WERI-Rb-1 (cell line): ENCODE results near the gene APBA2.
A peak's percentile ranks its signal among the peaks of the same experiment; 100 is the strongest.

Source experiments
- DNase-seq: peaks from one replicate; pipeline ENCODE4 v3.0.0-alpha.2; 2020
- H3K27ac ChIP-seq: fragments of 250-450 bp; sonication (Bioruptor Pico); 2 replicates; pipeline ENCODE4 v1.5.1; 2020; ENCODE audit warnings: mild to moderate bottlenecking, moderate library complexity
- H3K27me3 ChIP-seq: fragments of 250-450 bp; sonication (Bioruptor Pico); 2 replicates; pipeline ENCODE4 v1.5.1; 2021; ENCODE audit warnings: mild to moderate bottlenecking, low read depth, moderate library complexity; ENCODE audit not compliant: insufficient read depth, severe bottlenecking
- H3K36me3 ChIP-seq: fragments of 250-450 bp; sonication (Bioruptor Pico); 2 replicates; pipeline ENCODE4 v1.5.1; 2020; ENCODE audit warnings: mild to moderate bottlenecking, moderate library complexity
- H3K4me3 ChIP-seq: 2 replicates; pipeline ENCODE4 v1.5.1; 2011; ENCODE audit warnings: low read depth, mild to moderate bottlenecking, control low read depth, low read length
- H3K9me3 ChIP-seq: fragments of 250-450 bp; sonication (Bioruptor Pico); 2 replicates; pipeline ENCODE4 v1.5.1; 2021; ENCODE audit warnings: mild to moderate bottlenecking, moderate library complexity; ENCODE audit not compliant: severe bottlenecking
- CTCF ChIP-seq: IDR thresholded peaks from 2 replicates; pipeline ENCODE4 v1.5.1; 2011; ENCODE audit warnings: low read depth, mild to moderate bottlenecking, control low read depth, inconsistent platforms, low read length

Gene APBA2

GRCh38 chr15:28881170-28881569, 4.6 kb upstream of the APBA2 start:
- no peak for TF ChIP-seq CTCF
- Histone ChIP-seq H3K27ac (no peak overlapping the region), H3K36me3 (no peaks in the 10 kb centered on the region), H3K9me3 (no peaks in the 10 kb centered on the region), H3K4me3 (no peak overlapping the region), H3K27me3 (no peaks in the 10 kb centered on the region)
- no peak for DNase-seq

DNA sequence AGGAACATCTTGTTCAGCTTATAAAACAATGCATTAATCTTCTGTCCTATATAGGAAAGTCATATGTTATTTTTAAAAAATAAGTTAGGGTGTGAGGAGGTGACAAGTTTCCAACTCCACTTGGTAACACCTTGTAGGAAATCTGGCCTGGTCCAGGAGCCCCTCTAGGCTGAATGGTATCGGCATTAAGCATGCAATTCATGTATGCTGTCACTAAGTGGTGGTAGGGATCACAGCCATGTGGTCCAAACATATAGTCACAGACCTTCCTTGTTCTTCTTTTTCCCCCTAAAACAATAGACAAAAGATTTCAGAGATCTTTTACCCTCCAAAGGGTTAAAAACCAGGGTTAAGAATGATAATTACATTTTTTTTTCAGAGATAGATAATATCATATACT, 4.2 kb upstream of the APBA2 start:
- Histone ChIP-seq H3K36me3 (no peaks in the 10 kb centered on the region), H3K27me3 (no peaks in the 10 kb centered on the region), H3K9me3 (no peaks in the 10 kb centered on the region), H3K4me3 (no peak overlapping the region), H3K27ac (no peak overlapping the region)
- no peak for DNase-seq
- TF ChIP-seq CTCF = peak; percentile 41; the same call in 1 of the 2 replicates

- no peak overlapping the region for H3K27ac ChIP-seq
- H3K9me3 ChIP-seq = no peaks in the 10 kb centered on the region
- no peaks in the 10 kb centered on the region for H3K27me3 ChIP-seq
- no peaks in the 10 kb centered on the region for H3K36me3 ChIP-seq
- no peak for DNase-seq
- no peak for TF ChIP-seq CTCF
- H3K4me3 ChIP-seq = no peak overlapping the region
Measured at GRCh38 chr15:28884151-28884940, 1.4 kb upstream of the APBA2 start.

GRCh38 chr15:28885128-28885629, 595 bp upstream of the APBA2 start:
- Histone ChIP-seq H3K27ac (peak overlapping the region; percentile 82), H3K27me3 (no peaks in the 10 kb centered on the region)

GRCh38 chr15:28886431-28887338, 911 bp downstream of the APBA2 start:
- H3K36me3 ChIP-seq = no peaks in the 10 kb centered on the region
- no peak for DNase-seq
- H3K27ac ChIP-seq = no peak overlapping the region; the same call in 1 of the 2 replicates
- H3K27me3 ChIP-seq = no peaks in the 10 kb centered on the region
- H3K4me3 ChIP-seq = peak overlapping the region; percentile 75
- H3K9me3 ChIP-seq = no peaks in the 10 kb centered on the region
- no peak for TF ChIP-seq CTCF

More at GRCh38 chr15:28885128-28885629, 595 bp upstream of the APBA2 start:
- no peak for TF ChIP-seq CTCF
- DNase-seq = no peak
- H3K36me3 ChIP-seq = no peaks in the 10 kb centered on the region
- H3K9me3 ChIP-seq = no peaks in the 10 kb centered on the region
- H3K4me3 ChIP-seq = peak overlapping the region; percentile 75
